Right lobe of liver (tissue), 4 donors: ENCODE results near the gene SP6.

ENCODE experiments used
- POLR2A ChIP-seq: fragments of 450-650 bp; IDR thresholded peaks from one replicate; pipeline ENCODE4 v1.6.1; 2017; ENCODE audit warnings: antibody characterized with exemption, mild to moderate bottlenecking
- TF ChIP-seq, protein P1 (sequence below), 4 donors: fragments of 200-600 bp in 3 of 4; fragments of 450-650 bp in 1 of 4; IDR thresholded peaks; one replicate each; pipeline versions ENCODE4 v1.5.1 to v1.8.0; 2016 to 2022; ENCODE audit warnings: antibody characterized with exemption in 4 of 4, mild to moderate bottlenecking in 2 of 4
- donor health status: DM: no; HTN: no; CAD: no.
- donor health status: DM: no; HTN: no; CAD: no.
- donor health status: DM: no; HTN: yes; CAD: no.

GRCh38 chr17:47882695-47883588, 32.0 kb upstream of the SP6 start:
- TF ChIP-seq, protein P1, sequence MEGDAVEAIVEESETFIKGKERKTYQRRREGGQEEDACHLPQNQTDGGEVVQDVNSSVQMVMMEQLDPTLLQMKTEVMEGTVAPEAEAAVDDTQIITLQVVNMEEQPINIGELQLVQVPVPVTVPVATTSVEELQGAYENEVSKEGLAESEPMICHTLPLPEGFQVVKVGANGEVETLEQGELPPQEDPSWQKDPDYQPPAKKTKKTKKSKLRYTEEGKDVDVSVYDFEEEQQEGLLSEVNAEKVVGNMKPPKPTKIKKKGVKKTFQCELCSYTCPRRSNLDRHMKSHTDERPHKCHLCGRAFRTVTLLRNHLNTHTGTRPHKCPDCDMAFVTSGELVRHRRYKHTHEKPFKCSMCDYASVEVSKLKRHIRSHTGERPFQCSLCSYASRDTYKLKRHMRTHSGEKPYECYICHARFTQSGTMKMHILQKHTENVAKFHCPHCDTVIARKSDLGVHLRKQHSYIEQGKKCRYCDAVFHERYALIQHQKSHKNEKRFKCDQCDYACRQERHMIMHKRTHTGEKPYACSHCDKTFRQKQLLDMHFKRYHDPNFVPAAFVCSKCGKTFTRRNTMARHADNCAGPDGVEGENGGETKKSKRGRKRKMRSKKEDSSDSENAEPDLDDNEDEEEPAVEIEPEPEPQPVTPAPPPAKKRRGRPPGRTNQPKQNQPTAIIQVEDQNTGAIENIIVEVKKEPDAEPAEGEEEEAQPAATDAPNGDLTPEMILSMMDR (IDR thresholded peaks at IDR 0.05) = no peak
- no peak for TF ChIP-seq POLR2A
